Measurements from ENCODE around the gene MT1G.
"Not testable (repeated sequence)": the region's sequence is repeated elsewhere in the genome, so short reads cannot be mapped to it uniquely, and the experiment has no call there.

MT1G gene

DNA sequence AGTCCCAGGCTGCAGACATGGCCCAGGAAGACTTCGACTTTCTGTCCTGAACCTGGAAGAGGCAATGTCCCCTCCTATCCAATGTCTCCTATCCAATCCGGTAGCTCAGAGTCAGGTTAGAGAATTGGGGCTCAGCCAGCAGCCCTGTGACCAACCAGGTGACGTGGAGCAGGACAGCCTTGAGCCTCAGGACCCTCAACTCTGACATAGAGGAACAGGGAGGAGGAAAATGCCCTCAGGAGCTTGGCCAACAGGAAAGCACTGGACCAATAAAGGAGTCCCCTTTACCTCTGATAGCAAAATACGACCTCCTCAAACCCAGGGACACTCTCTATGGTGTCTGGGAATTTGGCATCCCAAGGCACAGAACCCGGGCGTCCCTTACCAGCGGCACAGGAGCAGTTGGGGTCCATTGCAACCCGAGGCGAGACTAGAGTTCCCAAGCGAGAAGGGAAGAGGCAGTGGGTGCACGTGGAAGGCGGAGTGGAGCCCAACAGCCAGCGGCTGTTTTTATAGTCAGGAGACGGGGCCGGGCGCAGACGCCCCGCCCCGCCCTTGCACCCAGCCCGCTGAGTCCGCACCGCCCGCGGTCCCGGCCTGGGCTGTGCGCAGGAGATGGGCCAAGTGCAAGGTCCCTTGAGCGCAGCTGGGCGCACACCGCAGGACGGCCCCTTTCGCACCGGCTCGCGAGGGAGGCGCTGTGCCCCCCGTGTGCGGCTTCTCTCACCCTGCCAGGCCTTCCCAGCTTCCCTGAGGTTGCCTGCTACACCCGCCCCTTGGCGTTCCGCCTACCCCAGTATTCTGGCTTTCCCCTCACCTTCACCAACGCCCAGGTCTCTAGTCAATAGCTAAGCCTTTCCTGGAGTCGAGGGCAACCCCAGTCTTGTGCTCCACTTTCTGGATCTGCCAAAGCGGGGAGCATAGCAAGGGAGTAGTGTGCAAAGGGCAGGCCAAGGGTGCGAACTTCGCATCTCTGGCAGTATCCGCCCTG lies at the start of gene MT1G:
Gene MT1G (minus strand): TSS at position 485 of the 991 bp plus-strand sequence. CDS start 72 bp downstream, at position 413.
- Mint-ChIP-seq H3K27ac (no peak within 1 kb of the TSS), H3K36me3 (no peaks in the 10 kb centered on the region), H3K4me1 (peaks cover 10 to 24% of the 10 kb centered on the region in 2 donors), H3K4me3 (peak within 1 kb of the TSS; percentile 14 to 62), H3K27me3 (peaks cover 84 to 85% of the 10 kb centered on the region in 2 donors), H3K9me3 (no peaks in the 10 kb centered on the region)
- DNase-seq = no peak
- peak; percentile 53 to 56 for ATAC-seq (replicated peaks)

DNA sequence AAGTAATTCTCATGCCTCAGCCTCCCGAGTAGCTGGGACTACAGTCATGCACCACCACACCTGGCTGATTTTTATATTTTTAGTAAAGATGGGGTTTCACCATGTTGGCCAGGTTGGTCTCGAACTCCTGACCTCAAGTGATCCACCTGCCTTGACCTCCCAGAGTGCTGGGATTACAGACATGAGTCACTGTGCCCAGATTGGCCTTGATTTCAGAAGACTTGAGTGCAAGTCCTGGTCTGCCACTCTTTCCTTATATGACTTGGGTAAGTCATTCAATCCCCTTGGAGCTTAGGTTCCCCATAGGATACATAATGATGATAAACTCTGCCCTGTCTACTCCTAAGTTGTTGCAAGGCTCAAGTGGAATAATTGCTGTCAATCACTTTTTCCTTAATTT lies 49.7 kb upstream of the MT1G start:
- not testable (repeated sequence) for ATAC-seq (replicated peaks); H3K4me3 Mint-ChIP-seq; H3K27ac Mint-ChIP-seq; H3K27me3 Mint-ChIP-seq; DNase-seq; H3K4me1 Mint-ChIP-seq; H3K9me3 Mint-ChIP-seq; H3K36me3 Mint-ChIP-seq

- Mint-ChIP-seq H3K4me1 (no peaks in the 10 kb centered on the region), H3K27me3 (peaks cover 0 to 5% of the 10 kb centered on the region in 2 donors), H3K9me3 (no peaks in the 10 kb centered on the region), H3K36me3 (no peaks in the 10 kb centered on the region), H3K4me3 (no peak overlapping the region), H3K27ac (no peak overlapping the region)
- DNase-seq (no peak), ATAC-seq (replicated peaks) (no peak)
Observed at GRCh38 chr16:56716761-56717160, 48.9 kb upstream of the MT1G start.

DNA sequence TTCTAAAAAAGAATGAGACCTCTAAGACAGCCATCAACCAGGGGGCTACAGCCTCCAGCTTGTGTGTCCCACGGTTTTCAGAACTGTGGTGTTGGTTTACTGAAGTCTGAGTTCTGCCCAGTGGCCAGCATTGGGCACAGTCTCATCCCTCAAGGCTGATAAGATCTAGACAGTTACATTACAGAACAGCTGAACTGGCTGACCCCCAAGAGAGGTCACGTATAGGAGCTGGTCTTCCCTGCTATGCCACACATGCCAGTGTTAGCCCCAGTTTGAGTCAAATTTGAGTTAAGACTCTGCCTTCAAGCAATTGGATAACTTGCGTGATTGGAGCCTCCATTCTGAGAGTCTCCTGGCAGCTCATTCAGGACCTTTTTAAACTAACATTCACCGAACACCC lies 47.3 kb upstream of the MT1G start:
- no peaks in the 10 kb centered on the region for H3K9me3 Mint-ChIP-seq
- H3K4me3 Mint-ChIP-seq = no peak overlapping the region
- ATAC-seq (replicated peaks) (no peak), DNase-seq (no peak)
- peaks cover 0 to 8% of the 10 kb centered on the region in 2 donors for H3K27me3 Mint-ChIP-seq
- no peak overlapping the region for H3K27ac Mint-ChIP-seq
- H3K36me3 Mint-ChIP-seq = no peaks in the 10 kb centered on the region
- peaks cover 6% of the 10 kb centered on the region in 2 donors for H3K4me1 Mint-ChIP-seq

- peaks cover 0 to 8% of the 10 kb centered on the region in 2 donors for H3K27me3 Mint-ChIP-seq
- no peaks in the 10 kb centered on the region for H3K36me3 Mint-ChIP-seq
- no peak for DNase-seq
- no peak overlapping the region for H3K4me3 Mint-ChIP-seq
- H3K4me1 Mint-ChIP-seq = peaks cover 6 to 10% of the 10 kb centered on the region in 2 donors
- no peaks in the 10 kb centered on the region for H3K9me3 Mint-ChIP-seq
- ATAC-seq (replicated peaks) = no peak
- no peak overlapping the region for H3K27ac Mint-ChIP-seq
Observed at GRCh38 chr16:56713794-56714193, 45.9 kb upstream of the MT1G start.

GRCh38 chr16:56711862-56712261 lies 44.0 kb upstream of the MT1G start:
- Mint-ChIP-seq H3K36me3 (no peaks in the 10 kb centered on the region), H3K4me3 (no peak overlapping the region), H3K4me1 (peaks cover 6 to 10% of the 10 kb centered on the region in 2 donors), H3K9me3 (no peaks in the 10 kb centered on the region), H3K27ac (no peak overlapping the region), H3K27me3 (peaks cover 0 to 8% of the 10 kb centered on the region in 2 donors)
- DNase-seq (no peak), ATAC-seq (replicated peaks) (no peak)

DNA sequence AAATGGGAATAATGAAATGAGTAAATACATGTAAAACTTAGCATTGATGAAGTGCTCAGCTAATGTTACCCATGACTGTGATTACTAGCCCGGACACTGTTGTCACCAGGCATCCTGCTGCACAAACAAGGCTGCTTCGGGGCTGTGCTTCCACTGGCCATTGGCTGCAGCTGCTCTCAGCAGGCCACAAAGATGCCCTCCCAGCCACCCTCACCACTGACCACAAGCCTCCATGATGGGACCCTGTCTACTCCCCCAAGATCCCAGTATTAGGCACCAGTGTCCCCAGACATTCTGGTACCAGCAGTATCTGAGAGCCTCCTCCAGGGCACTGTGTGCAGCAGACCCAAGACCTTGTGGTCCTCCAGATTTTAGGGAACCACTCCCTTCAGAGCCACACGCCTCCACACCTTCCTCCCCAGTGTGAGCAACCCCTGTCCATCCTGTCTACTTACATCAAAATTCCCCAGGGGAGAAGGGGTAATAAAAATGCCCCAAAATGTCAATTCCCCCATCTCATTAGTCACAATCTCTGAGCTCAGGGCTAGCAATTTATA lies 42.4 kb upstream of the MT1G start:
- H3K27me3 Mint-ChIP-seq = peaks cover 0 to 8% of the 10 kb centered on the region in 2 donors
- H3K4me1 Mint-ChIP-seq = peaks cover 6 to 10% of the 10 kb centered on the region in 2 donors
- no peak overlapping the region for H3K27ac Mint-ChIP-seq
- ATAC-seq (replicated peaks) (peak; percentile 54 to 64), DNase-seq (no peak)
- H3K36me3 Mint-ChIP-seq = no peaks in the 10 kb centered on the region
- no peak overlapping the region for H3K4me3 Mint-ChIP-seq
- no peaks in the 10 kb centered on the region for H3K9me3 Mint-ChIP-seq

GRCh38 chr16:56709443-56710040 lies 41.7 kb upstream of the MT1G start:
- Mint-ChIP-seq H3K27me3 (peaks cover 0 to 8% of the 10 kb centered on the region in 2 donors), H3K27ac (no peak overlapping the region), H3K9me3 (no peaks in the 10 kb centered on the region), H3K4me3 (no peak overlapping the region), H3K4me1 (peaks cover 6 to 10% of the 10 kb centered on the region in 2 donors), H3K36me3 (no peaks in the 10 kb centered on the region)
- ATAC-seq (replicated peaks) = no peak
- no peak for DNase-seq

GRCh38 chr16:56708525-56709442 lies 40.9 kb upstream of the MT1G start:
- ATAC-seq (replicated peaks) (no peak), DNase-seq (no peak)
- Mint-ChIP-seq H3K27ac (no peak overlapping the region), H3K4me3 (no peak overlapping the region), H3K4me1 (peaks cover 6 to 10% of the 10 kb centered on the region in 2 donors), H3K36me3 (no peaks in the 10 kb centered on the region), H3K27me3 (peaks cover 0 to 8% of the 10 kb centered on the region in 2 donors), H3K9me3 (no peaks in the 10 kb centered on the region)

DNA sequence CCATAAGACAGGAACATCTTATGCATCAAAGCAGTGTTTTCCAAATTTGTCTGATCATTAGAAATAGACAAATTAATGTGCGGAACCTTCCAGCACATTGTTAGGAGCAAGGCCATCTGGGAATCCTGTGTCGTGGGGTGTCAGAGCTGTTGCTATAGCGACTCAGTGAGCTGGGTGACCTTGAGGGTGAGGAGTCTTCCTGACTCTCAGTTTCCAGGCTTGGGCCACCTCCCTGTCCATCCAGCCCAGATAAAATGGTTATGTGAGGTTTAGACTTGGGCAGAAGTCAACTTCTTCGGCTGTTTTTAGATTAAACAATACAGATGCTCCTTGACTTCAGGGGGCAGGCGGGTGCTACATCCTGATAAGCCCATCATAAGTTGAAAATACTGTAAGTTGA lies 35.0 kb upstream of the MT1G start:
- peaks cover 0 to 1% of the 10 kb centered on the region in 2 donors for H3K9me3 Mint-ChIP-seq
- H3K4me3 Mint-ChIP-seq = no peak overlapping the region
- no peak for DNase-seq
- no peak for ATAC-seq (replicated peaks)
- H3K27me3 Mint-ChIP-seq = no peaks in the 10 kb centered on the region
- H3K4me1 Mint-ChIP-seq = peaks cover 0 to 2% of the 10 kb centered on the region in 2 donors
- H3K27ac Mint-ChIP-seq = no peak overlapping the region
- no peaks in the 10 kb centered on the region for H3K36me3 Mint-ChIP-seq

DNA sequence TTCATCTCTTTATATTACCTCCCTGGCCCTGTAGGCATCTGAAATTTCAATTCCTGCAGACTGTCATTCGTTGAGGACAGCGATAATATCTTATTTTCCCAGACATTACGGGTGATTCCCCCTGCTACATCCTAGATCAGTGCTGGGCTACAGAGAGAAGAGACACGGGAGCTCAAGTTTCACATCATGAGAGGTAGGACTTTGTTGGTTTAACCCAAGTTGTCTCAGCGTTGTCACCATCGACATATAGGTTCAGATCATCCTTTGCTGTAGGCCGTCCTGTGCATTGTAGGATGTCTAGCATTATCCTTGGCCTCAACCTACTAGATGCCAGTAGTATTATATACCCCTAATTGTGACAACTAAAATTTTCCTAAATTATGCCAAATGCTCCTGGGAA lies 33.7 kb upstream of the MT1G start:
- ATAC-seq (replicated peaks) = no peak
- H3K9me3 Mint-ChIP-seq = peaks cover 0 to 6% of the 10 kb centered on the region in 2 donors
- DNase-seq = no peak
- H3K27ac Mint-ChIP-seq = no peak overlapping the region
- peaks cover 0 to 4% of the 10 kb centered on the region in 2 donors for H3K36me3 Mint-ChIP-seq
- H3K27me3 Mint-ChIP-seq = no peaks in the 10 kb centered on the region
- no peak overlapping the region for H3K4me3 Mint-ChIP-seq
- peaks cover 0 to 2% of the 10 kb centered on the region in 2 donors for H3K4me1 Mint-ChIP-seq

DNA sequence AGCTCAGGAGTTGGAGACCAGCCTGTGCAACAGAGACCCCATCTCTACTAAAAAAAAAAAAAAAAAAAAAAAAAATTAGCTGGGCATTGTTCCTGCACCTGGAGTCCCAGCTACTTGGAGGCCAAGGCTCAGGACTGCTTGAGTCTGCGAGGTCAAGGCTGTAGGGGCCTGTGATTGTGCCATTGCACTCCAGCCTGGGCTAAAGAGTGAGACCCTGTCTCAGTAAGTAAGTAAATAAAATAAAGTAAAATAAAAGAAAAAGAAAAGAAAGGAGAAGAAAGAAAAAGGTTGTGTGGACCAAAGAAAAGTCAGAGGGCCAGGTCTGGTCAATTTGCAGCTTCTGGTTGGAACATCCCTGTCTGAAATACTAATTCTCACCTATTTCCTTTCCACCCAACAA lies 32.8 kb upstream of the MT1G start:
- H3K4me3 Mint-ChIP-seq = no peak overlapping the region
- H3K9me3 Mint-ChIP-seq = peaks cover 0 to 6% of the 10 kb centered on the region in 2 donors
- no peak for DNase-seq
- H3K27me3 Mint-ChIP-seq = no peaks in the 10 kb centered on the region
- H3K36me3 Mint-ChIP-seq = peaks cover 0 to 4% of the 10 kb centered on the region in 2 donors
- H3K27ac Mint-ChIP-seq = no peak overlapping the region
- peaks cover 0 to 2% of the 10 kb centered on the region in 2 donors for H3K4me1 Mint-ChIP-seq
- ATAC-seq (replicated peaks) = no peak

GRCh38 chr16:56700195-56700594 lies 32.3 kb upstream of the MT1G start:
- ATAC-seq (replicated peaks) (no peak), DNase-seq (no peak)
- Mint-ChIP-seq H3K27ac (no peak overlapping the region), H3K9me3 (peaks cover 0 to 6% of the 10 kb centered on the region in 2 donors), H3K4me1 (peaks cover 0 to 2% of the 10 kb centered on the region in 2 donors), H3K4me3 (no peak overlapping the region), H3K27me3 (no peaks in the 10 kb centered on the region), H3K36me3 (peaks cover 0 to 4% of the 10 kb centered on the region in 2 donors)

Measured in stimulated activated naive B cell treated with anti-CD40 and anti-IgM and Interleukin-4, amounts not matched to agents 10 μg/mL and 1 μg/mL and 100 μg/mL, for 72 hours (primary cell).